Measurements from ENCODE around the gene TXNRD2.

GRCh38 chr22:19873960-19874306 lies 67.7 kb downstream of the TXNRD2 start:
- TF ChIP-seq EZH2 (IDR thresholded peaks at IDR 0.05; ENCODE audit: low read length, unreplicated experiment), result no peak
- TF ChIP-seq, protein P1, sequence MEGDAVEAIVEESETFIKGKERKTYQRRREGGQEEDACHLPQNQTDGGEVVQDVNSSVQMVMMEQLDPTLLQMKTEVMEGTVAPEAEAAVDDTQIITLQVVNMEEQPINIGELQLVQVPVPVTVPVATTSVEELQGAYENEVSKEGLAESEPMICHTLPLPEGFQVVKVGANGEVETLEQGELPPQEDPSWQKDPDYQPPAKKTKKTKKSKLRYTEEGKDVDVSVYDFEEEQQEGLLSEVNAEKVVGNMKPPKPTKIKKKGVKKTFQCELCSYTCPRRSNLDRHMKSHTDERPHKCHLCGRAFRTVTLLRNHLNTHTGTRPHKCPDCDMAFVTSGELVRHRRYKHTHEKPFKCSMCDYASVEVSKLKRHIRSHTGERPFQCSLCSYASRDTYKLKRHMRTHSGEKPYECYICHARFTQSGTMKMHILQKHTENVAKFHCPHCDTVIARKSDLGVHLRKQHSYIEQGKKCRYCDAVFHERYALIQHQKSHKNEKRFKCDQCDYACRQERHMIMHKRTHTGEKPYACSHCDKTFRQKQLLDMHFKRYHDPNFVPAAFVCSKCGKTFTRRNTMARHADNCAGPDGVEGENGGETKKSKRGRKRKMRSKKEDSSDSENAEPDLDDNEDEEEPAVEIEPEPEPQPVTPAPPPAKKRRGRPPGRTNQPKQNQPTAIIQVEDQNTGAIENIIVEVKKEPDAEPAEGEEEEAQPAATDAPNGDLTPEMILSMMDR (conservative IDR thresholded peaks at IDR 0.05; ENCODE audit: low read depth, low read length), result no peak

All from PC-3 (cell line).